ENCODE results near the gene CXCR1.
"Not testable (repeated sequence)": the region's sequence is repeated elsewhere in the genome, so short reads cannot be mapped to it uniquely, and the experiment has no call there.

DNA sequence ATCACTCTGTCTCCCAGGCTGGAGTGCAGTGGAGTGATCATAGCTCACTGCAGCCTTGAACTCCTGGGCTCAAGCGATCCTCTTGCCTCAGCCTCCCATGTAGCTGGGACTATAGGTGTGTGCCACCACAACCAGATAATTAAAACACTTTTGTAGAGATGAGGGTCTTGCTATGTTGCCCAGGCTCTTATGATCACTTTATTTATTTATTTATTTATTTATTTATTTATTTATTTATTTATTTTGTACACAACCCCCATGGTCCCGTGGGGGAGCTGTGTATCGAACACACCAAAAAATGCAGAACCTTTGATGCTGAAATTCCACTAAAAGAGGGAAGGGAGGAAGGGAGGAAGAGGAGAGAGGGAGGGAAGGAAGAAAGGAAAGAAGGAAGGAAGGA is 5.0 kb upstream of the CXCR1 start:
- TF ChIP-seq, protein P1, sequence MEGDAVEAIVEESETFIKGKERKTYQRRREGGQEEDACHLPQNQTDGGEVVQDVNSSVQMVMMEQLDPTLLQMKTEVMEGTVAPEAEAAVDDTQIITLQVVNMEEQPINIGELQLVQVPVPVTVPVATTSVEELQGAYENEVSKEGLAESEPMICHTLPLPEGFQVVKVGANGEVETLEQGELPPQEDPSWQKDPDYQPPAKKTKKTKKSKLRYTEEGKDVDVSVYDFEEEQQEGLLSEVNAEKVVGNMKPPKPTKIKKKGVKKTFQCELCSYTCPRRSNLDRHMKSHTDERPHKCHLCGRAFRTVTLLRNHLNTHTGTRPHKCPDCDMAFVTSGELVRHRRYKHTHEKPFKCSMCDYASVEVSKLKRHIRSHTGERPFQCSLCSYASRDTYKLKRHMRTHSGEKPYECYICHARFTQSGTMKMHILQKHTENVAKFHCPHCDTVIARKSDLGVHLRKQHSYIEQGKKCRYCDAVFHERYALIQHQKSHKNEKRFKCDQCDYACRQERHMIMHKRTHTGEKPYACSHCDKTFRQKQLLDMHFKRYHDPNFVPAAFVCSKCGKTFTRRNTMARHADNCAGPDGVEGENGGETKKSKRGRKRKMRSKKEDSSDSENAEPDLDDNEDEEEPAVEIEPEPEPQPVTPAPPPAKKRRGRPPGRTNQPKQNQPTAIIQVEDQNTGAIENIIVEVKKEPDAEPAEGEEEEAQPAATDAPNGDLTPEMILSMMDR (IDR thresholded peaks at IDR 0.05): not testable (repeated sequence)
- TF ChIP-seq EZH2 (IDR thresholded peaks at IDR 0.05; ENCODE audit: borderline replicate concordance, insufficient read depth, low read depth, low read length, poor library complexity, severe bottlenecking): not testable (repeated sequence)
